ENCODE measurements around the gene SHISA5.

Gene SHISA5

DNA sequence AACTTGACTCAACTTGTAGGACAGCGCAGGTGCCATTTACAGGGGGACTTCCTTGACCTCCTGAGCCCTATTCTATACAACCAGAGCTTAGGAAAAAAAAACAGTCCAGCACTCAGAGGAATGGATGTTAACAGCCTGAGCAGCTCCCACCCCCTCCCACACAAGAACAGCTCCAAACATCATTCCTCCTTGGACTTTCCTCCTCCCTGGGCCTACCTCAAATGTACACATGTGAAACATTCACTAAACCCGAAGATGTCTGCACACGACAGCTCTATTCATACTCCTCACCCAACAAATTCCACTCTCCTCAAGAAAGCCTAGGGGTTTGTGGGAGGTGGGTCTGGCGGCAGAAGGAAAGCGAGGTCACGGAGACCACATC, 57.9 kb downstream of the SHISA5 start:
- no peak for DNase-seq (ENCODE audit: low read depth)
- TF ChIP-seq CTCF (IDR thresholded peaks at IDR 0.05; ENCODE audit: insufficient read depth, low read depth, low read length, missing control alignments), result no peak
- H3K4me3 ChIP-seq (ENCODE audit: low read depth, low read length), result peak overlapping the region; percentile 95

DNA sequence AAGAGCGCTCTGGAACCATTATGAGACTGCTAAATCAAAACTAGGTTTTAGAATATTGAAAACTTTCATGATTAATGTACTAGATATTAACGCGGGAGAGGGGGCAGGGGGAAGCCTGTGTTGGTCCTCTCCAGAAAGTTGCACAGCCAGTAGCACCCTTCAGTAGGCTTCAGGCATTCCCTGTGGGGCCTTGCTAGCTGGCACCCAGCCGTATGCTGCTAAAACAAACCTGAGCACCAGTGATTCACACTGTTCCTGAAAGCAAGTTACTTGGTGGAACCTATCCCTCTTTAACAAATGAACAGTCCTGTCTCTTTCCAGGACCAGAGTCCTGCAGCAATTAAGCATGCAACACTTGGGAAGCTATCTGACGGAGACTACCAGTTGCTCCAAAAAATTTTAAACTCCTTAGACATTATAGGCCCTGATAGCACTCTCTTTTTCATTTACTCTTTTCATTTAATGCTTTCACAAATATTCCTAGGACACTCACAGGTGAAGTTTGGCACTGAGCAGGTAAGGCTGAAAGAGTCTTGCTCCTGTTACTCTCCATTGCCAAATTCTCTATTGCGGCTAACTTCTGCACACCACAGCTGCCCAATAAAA, 58.6 kb downstream of the SHISA5 start:
- peak overlapping the region; percentile 95; the same call in 1 of the 2 replicates for H3K4me3 ChIP-seq (ENCODE audit: low read depth, low read length)
- no peak for DNase-seq (ENCODE audit: low read depth)
- no peak for TF ChIP-seq CTCF (IDR thresholded peaks at IDR 0.05; ENCODE audit: insufficient read depth, low read depth, low read length, missing control alignments)

DNA sequence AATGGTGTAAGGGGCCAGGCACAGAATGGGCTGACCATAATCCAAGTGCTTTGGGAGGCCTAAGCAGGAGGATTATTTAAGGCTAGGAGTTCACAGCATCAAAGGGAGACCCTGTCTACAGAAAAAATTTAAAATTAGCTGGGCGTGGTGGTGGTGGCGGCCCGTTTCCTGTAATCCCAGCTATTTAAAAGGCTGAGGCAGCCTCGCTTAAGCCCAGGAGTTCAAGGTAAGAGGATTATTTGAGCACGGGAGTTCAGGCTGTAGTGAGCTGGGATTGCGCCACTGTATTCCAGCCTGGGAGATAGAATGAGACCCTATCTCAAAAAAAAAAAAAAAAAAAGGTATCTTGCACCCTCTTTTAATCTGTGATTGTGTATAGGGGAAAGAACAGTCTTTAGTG, 62.0 kb downstream of the SHISA5 start:
- no peak for DNase-seq (ENCODE audit: low read depth)
- no peak for TF ChIP-seq CTCF (IDR thresholded peaks at IDR 0.05; ENCODE audit: insufficient read depth, low read depth, low read length, missing control alignments)
- H3K4me3 ChIP-seq (ENCODE audit: low read depth, low read length), result peak overlapping the region; percentile 93; the same call in 1 of the 2 replicates

- no peak for TF ChIP-seq CTCF (IDR thresholded peaks at IDR 0.05; ENCODE audit: insufficient read depth, low read depth, low read length, missing control alignments)
- peak overlapping the region; percentile 93 for H3K4me3 ChIP-seq (ENCODE audit: low read depth, low read length)
- DNase-seq (ENCODE audit: low read depth), result no peak
These were observed 63.4 kb downstream of the SHISA5 start for GRCh38 chr3:48440590-48440958.

- DNase-seq (ENCODE audit: low read depth), result peak; percentile 98
- H3K4me3 ChIP-seq (ENCODE audit: low read depth, low read length), result peak within 1 kb of the TSS; percentile 93
- TF ChIP-seq CTCF (IDR thresholded peaks at IDR 0.05; ENCODE audit: insufficient read depth, low read depth, low read length, missing control alignments), result no peak
These were observed 64.0 kb downstream of the SHISA5 start, which contains the start of the genes CCDC51 and TMA7 for GRCh38 chr3:48439820-48440589. Gene CCDC51, minus strand, starts transcription at chr3:48440119. Its CDS starts 4,991 bp downstream, at chr3:48435128. Gene TMA7, plus strand, starts transcription at chr3:48440257. Its CDS starts 40 bp downstream, at chr3:48440297.

DNA sequence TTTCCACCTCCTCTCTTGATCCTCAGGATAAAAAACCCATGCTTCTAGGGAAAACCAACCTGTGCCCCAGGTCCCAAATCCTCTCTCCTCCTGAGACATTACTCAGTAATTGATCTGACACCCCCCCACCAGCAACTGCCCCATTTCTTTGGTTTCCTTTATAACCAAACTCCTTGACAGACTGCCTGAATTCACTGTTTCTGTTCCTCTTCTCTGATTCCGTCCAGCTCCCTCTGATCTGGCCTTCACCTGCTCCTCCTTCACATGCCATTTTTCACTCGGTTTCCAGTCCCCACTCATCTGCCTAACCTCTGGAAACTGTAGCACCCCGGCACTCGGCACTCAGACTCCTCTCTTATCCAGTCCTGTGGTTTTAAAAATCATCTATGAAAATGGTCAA, 66.2 kb downstream of the SHISA5 start:
- DNase-seq (ENCODE audit: low read depth), result no peak

More for the DNA sequence above, 66.2 kb downstream of the SHISA5 start:
- no peak for TF ChIP-seq CTCF (IDR thresholded peaks at IDR 0.05; ENCODE audit: insufficient read depth, low read depth, low read length, missing control alignments)
- H3K4me3 ChIP-seq (ENCODE audit: low read depth, low read length), result no peak overlapping the region

Measured in GM12865 (cell line).